K562 (cell line): ENCODE results near the gene SMG7. TPM values are rescaled to one million over a fixed set of nuclear protein-coding genes. Genes with fewer than 3 reads are reported as not detected.

Experiments
- ATAC-seq: fragments of 200-7000 bp; cut with Tn5 transposase; 3 replicates; pipeline ENCODE4 v1.9.1; 2020; ENCODE audit warnings: moderate library complexity
- BruUV-seq: library from RNA; stranded (reverse); fragments of 400-500 nt; replicated peaks from 2 replicates; lab custom pipeline; 2021; lab: Mats Ljungman, UMichigan
- CTCF ChIA-PET: fragments of 300-600 bp; formaldehyde crosslinking; extraction: SDS; loops from one replicate; lab custom pipeline; 2021; ENCODE audit warnings: low intra/inter-chr PET ratio; lab: Yijun Ruan, JAX
- POLR2A ChIA-PET: fragments of 300-600, 350-650 bp; sonication (Branson Sonifier 250); formaldehyde crosslinking; extraction: SDS; loops from one replicate; lab custom pipeline; 2021; ENCODE audit warnings: antibody characterized with exemption, inconsistent platforms; lab: Yijun Ruan, JAX
- DNase-seq, 4 experiments: peaks; one replicate each; pipeline versions ENCODE4 v3.0.0 to v3.0.0-alpha.2; 2011 to 2018; ENCODE audit warnings: low spot score in 3 of 4, mixed read lengths in 3 of 4; ENCODE audit errors: extremely low read depth in 1 of 4
- FAIRE-seq: peaks from 2 replicates; lab custom pipeline; 2011; peaks lifted over from hg19 to GRCh38; lab: Jason Lieb, UNC
- H2AFZ ChIP-seq: 2 replicates; pipeline ENCODE4 v1.6.0; 2011; ENCODE audit warnings: low read depth, low read length, control low read depth, inconsistent platforms
- H3K27ac ChIP-seq: fragments of 200-600 bp; 3 replicates; pipeline ENCODE4 v1.8.0; 2011; ENCODE audit warnings: low read depth, mild to moderate bottlenecking, control low read depth, inconsistent platforms, low read length, moderate library complexity, mixed read lengths; ENCODE audit errors: extremely low read depth
- H3K27me3 ChIP-seq, 2 experiments: fragments of 300-600 bp in 1 of 2; 2 replicates in 1 of 2; 3 replicates in 1 of 2; pipeline versions ENCODE4 v1.6.0 to v1.8.0; 2011; ENCODE audit warnings: inconsistent platforms in 2 of 2, low read length in 2 of 2, mild to moderate bottlenecking in 1 of 2, mixed read lengths in 1 of 2, moderate library complexity in 1 of 2; ENCODE audit not compliant: control insufficient read depth in 2 of 2, insufficient read depth in 2 of 2
- H3K36me3 ChIP-seq: fragments of 300-600 bp; 3 replicates; pipeline ENCODE4 v1.8.0; 2011; ENCODE audit warnings: mild to moderate bottlenecking, low read length, inconsistent platforms; ENCODE audit not compliant: control insufficient read depth, insufficient read depth
- H3K4me1 ChIP-seq, 2 experiments: fragments of 200-600 bp in 1 of 2; replicated peaks in 1 of 2; 2 replicates in 1 of 2; 3 replicates in 1 of 2; pipeline versions ENCODE4 v1.5.1 to v1.8.0; 2011; ENCODE audit warnings: inconsistent platforms in 2 of 2, low read length in 2 of 2, mild to moderate bottlenecking in 1 of 2, mixed read lengths in 1 of 2, moderate library complexity in 1 of 2; ENCODE audit not compliant: control insufficient read depth in 2 of 2, insufficient read depth in 2 of 2
- H3K4me2 ChIP-seq: 2 replicates; pipeline ENCODE4 v1.6.1; 2011; ENCODE audit warnings: low read length, control low read depth, inconsistent platforms, mixed read lengths; ENCODE audit not compliant: insufficient read depth
- H3K4me3 ChIP-seq: fragments of 200-600 bp; sonication (generic), shearing (Covaris generic); 2 replicates; pipeline ENCODE4 v1.5.1; 2016; ENCODE audit warnings: control low read depth, inconsistent platforms
- H3K79me2 ChIP-seq: fragments of 200-600 bp; 3 replicates; pipeline ENCODE4 v1.8.0; 2011; ENCODE audit warnings: low read length, inconsistent platforms; ENCODE audit not compliant: control insufficient read depth, insufficient read depth
- H3K9ac ChIP-seq, 2 experiments: 2 replicates each; pipeline versions ENCODE4 v1.6.0 to v1.6.1; 2011; ENCODE audit warnings: low read depth in 2 of 2, low read length in 2 of 2, control low read depth in 1 of 2, inconsistent platforms in 1 of 2, mild to moderate bottlenecking in 1 of 2, mixed read lengths in 1 of 2; ENCODE audit not compliant: insufficient read depth in 1 of 2
- H3K9me1 ChIP-seq: one replicate; pipeline ENCODE4 v1.6.0; 2011; ENCODE audit warnings: inconsistent platforms, mild to moderate bottlenecking, low read length, moderate library complexity; ENCODE audit not compliant: control insufficient read depth, insufficient read depth
- H3K9me3 ChIP-seq: replicated peaks from 2 replicates; pipeline ENCODE4 v1.5.1; 2011; ENCODE audit warnings: low read depth, low read length, inconsistent platforms; ENCODE audit not compliant: control insufficient read depth, insufficient read depth
- H4K20me1 ChIP-seq: replicated peaks from 2 replicates; pipeline ENCODE4 v1.6.1; 2011; ENCODE audit warnings: low read length, inconsistent platforms, mixed read lengths; ENCODE audit not compliant: control insufficient read depth, insufficient read depth
- BRF1 ChIP-seq: IDR thresholded peaks from 3 replicates; pipeline ENCODE4 v1.6.1; 2011; ENCODE audit warnings: borderline replicate concordance, mild to moderate bottlenecking; ENCODE audit not compliant: insufficient read length; ENCODE audit errors: extremely low read depth
- CREB1 ChIP-seq, 2 experiments: sonication (generic) in 1 of 2; formaldehyde crosslinking in 1 of 2; IDR thresholded peaks; 2 replicates each; pipeline versions ENCODE4 v1.6.1 to v1.8.0; 2012 to 2022; ENCODE audit warnings: inconsistent platforms in 1 of 2, mild to moderate bottlenecking in 1 of 2, missing genetic modification reagents in 1 of 2, moderate library complexity in 1 of 2
- FOXA3 ChIP-seq, 2 experiments: fragments of 450-650 bp in 1 of 2; sonication (generic) in 1 of 2; formaldehyde crosslinking; IDR thresholded peaks in 1 of 2; conservative IDR thresholded peaks in 1 of 2; 2 replicates each; pipeline versions ENCODE4 v1.4.0 to v1.8.0; 2020 to 2022; ENCODE audit warnings: mild to moderate bottlenecking in 2 of 2, missing genetic modification reagents in 1 of 2
- HDGF ChIP-seq: fragments of 450-650 bp; IDR thresholded peaks from 2 replicates; pipeline ENCODE4 v1.6.1; 2016
- NRF1 ChIP-seq, 2 experiments: fragments of 450-650 bp; IDR thresholded peaks in 1 of 2; conservative IDR thresholded peaks in 1 of 2; 2 replicates each; pipeline ENCODE4 v1.6.1; 2014; ENCODE audit warnings: mild to moderate bottlenecking in 2 of 2
- WGBS: fragments of 100-300 bp; shearing (Covaris generic); methylation state at CpG from one replicate; pipeline ENCODE4 v1.1.6; 2016; ENCODE audit warnings: low coverage, mixed read lengths; ENCODE audit not compliant: insufficient coverage; ENCODE audit errors: missing lambda C conversion rate; 5-methylcytosine and 5-hydroxymethylcytosine counted together
- in situ Hi-C: fragments of 300-500 bp; cut with MboI; formaldehyde crosslinking; loops from 4 replicates; pipeline ENCODE4 v1.15.0; 2018; ENCODE audit warnings: inconsistent platforms, mixed read lengths
- intact Hi-C: fragments of 100-400 bp; cut with micrococcal nuclease; formaldehyde crosslinking; loops from 2 replicates; pipeline ENCODE4 v1.14.2; 2022
- polyA plus RNA-seq, 8 experiments: library from polyadenylated mRNA; depleted of rRNA in 4 of 8; stranded (reverse) in 5 of 8; unstranded in 3 of 8; fragments of >200 nt; fragmentation: Nextera tagmentation in 2 of 8; fragmentation: Illumina TruSeq in 1 of 8; extraction: Ambion mirVana in 2 of 8; extraction: Trizol in 1 of 8; gene quantifications; 2 replicates each; pipeline versions ENCODE4 v1.2.1 to v1.2.3, GENCODE V29; 2011 to 2014; ENCODE audit warnings: inconsistent platforms in 1 of 8, missing spikeins in 1 of 8
- total RNA-seq, 7 experiments: library from RNA; depleted of rRNA in 6 of 7; stranded (reverse); fragments of >200 nt in 6 of 7; fragmentation: Illumina TruSeq in 2 of 7; extraction: Trizol in 2 of 7; gene quantifications; 2 replicates each; pipeline versions ENCODE4 v1.2.1 to v1.2.3, GENCODE V29; 2011 to 2021; ENCODE audit warnings: low replicate concordance in 1 of 7

The SMG7 gene
- total and polyA plus RNA-seq, 9 of the 15 experiments (the other 6 are each of a cell fraction or from before 2014, with no cell fraction given), result 12.4 to 74.6 (median 29.0) TPM

DNA sequence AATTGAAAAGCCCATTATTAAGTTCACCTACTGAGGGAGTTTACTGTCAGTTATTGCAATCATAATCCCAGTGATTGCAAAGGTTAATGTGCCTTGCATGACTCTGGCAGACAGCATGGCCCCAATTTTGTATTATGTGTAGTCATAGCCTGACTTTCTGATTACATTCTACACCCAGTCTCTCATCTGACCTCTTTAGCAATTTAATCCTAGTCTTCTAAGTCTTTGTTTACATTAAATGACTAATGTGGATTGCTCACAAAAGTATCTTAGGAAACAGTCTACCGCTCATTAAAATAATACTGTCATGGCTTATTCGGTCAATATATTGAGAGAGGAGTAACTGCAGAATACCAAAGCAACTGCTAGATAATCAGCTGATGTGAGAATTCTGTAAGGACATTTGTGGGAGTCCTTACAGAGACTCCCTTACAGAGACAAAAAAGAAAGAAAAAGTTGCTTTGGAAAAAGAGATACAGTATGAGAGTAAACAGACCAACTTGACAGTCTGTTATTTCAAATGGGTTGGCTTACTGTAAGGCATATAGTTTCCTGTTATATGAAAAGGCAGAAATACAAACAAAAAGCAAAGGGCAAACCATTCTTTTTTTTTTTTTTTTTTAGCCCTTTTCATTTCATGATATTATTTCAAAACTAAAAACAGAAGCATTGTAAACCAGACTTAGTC is 42.8 kb downstream of the SMG7 start:
- Histone ChIP-seq H3K36me3 (peaks cover 57% of the 10 kb centered on the region), H3K9ac (no peak overlapping the region), H3K4me1 (no peaks in the 10 kb centered on the region), H3K79me2 (peaks cover 24% of the 10 kb centered on the region), H4K20me1 (no peaks in the 10 kb centered on the region), H3K9me3 (no peaks in the 10 kb centered on the region), H3K4me3 (no peak overlapping the region), H2AFZ (no peak overlapping the region), H3K4me2 (no peak overlapping the region), H3K27me3 (no peaks in the 10 kb centered on the region), H3K9me1 (no peaks in the 10 kb centered on the region), H3K27ac (no peak overlapping the region)
- ChIA-PET POLR2A (interaction anchor here (1.2 to 1.3 kb wide), 3 partner anchors 9 to 37 kb away, joined by 3 to 4 read pairs (median 3); no protein-coding TSS in a partner anchor), CTCF (no interaction called here)
- BruUV-seq, result no TSS peak
- TF ChIP-seq BRF1 (no peak), FOXA3 (CRISPR knock-in tag; conservative IDR thresholded peaks at IDR 0.05 in 1 of 2, IDR thresholded peaks at IDR 0.05 in 1 of 2) (peak in 1 of 2 experiments; percentile 55; a peak in 1 of 4 replicates)
- in situ Hi-C loops, result no loop called here
- intact Hi-C loops, result no loop called here
- ATAC-seq, result no peak; the same call in 2 of the 3 replicates
- FAIRE-seq, result no peak
- whole genome bisulfite sequencing, result 90% methylated on average over 2 of the region's 2 CpGs
- no peak for DNase-seq

DNA sequence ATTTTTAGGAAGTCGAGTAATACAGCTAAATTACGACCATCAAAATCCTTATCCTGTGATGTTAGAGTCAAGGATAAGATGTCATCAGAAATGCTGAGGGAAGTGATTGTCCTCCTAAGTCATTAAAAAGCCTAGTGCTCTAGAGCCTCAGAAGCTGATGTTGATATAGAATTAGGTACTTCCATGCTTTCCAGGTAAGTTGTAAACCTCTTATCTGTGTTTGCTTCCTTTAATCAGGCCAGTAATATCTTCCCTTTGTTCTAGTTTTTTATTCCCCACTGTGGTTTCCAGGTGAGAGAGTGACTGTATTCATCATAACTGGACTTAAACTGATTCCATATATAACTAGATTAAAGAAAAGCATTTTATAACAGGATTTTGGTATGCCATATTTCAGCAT is 44.4 kb downstream of the SMG7 start:
- Histone ChIP-seq H3K4me2 (no peak overlapping the region), H3K79me2 (peaks cover 14% of the 10 kb centered on the region; the same call in 2 of the 3 replicates), H4K20me1 (no peaks in the 10 kb centered on the region), H3K9me3 (no peaks in the 10 kb centered on the region), H3K4me3 (no peak overlapping the region), H3K9ac (no peak overlapping the region), H3K27ac (no peak overlapping the region), H2AFZ (no peak overlapping the region), H3K27me3 (no peaks in the 10 kb centered on the region), H3K9me1 (no peaks in the 10 kb centered on the region), H3K36me3 (peaks cover 70% of the 10 kb centered on the region), H3K4me1 (no peaks in the 10 kb centered on the region)
- ATAC-seq, result no peak
- FAIRE-seq, result no peak
- BruUV-seq, result no TSS peak
- WGBS, result 84% methylated on average over 2 of the region's 2 CpGs
- CTCF ChIA-PET, result no interaction called here
- in situ Hi-C loops, result no loop called here
- no peak for TF ChIP-seq NRF1 (conservative IDR thresholded peaks at IDR 0.05 in 1 of 2, IDR thresholded peaks at IDR 0.05 in 1 of 2)
- no peak for TF ChIP-seq CREB1 (IDR thresholded peaks at IDR 0.05)
- no peak for TF ChIP-seq CREB1 (CRISPR knock-in tag; IDR thresholded peaks at IDR 0.05)
- TF ChIP-seq HDGF, result no peak
- no peak for DNase-seq
- POLR2A ChIA-PET, result no interaction called here
- intact Hi-C loops, result no loop called here
